Memory B cell (primary cell): ENCODE data around the gene EIF2B5.
"Not testable (repeated sequence)": the region's sequence is repeated elsewhere in the genome, so short reads cannot be mapped to it uniquely, and the experiment has no call there.

Experiments used
- ATAC-seq: fragments of 150-1000 bp; cut with Tn5 transposase; 2 replicates; pipeline ENCODE4 v1.10.0; 2021; ENCODE audit warnings: low read depth, mild to moderate bottlenecking, moderate library complexity
- DNase-seq, 2 donors: peaks; one replicate each; pipeline ENCODE4 v3.0.0; 2022; ENCODE audit warnings: low spot score in 2 of 2
- H3K27ac Mint-ChIP-seq: one replicate; pipeline ENCODE4 v1.8.0; 2022; ENCODE audit warnings: mild to moderate bottlenecking, moderate library complexity, mixed read lengths
- H3K27me3 Mint-ChIP-seq: one replicate; pipeline ENCODE4 v1.8.0; 2022; ENCODE audit warnings: mixed read lengths
- H3K36me3 Mint-ChIP-seq: one replicate; pipeline ENCODE4 v1.8.0; 2022; ENCODE audit warnings: mild to moderate bottlenecking, mixed read lengths
- H3K4me1 Mint-ChIP-seq: one replicate; pipeline ENCODE4 v1.8.0; 2022; ENCODE audit warnings: mixed read lengths
- H3K4me3 Mint-ChIP-seq: one replicate; pipeline ENCODE4 v1.8.0; 2022; ENCODE audit warnings: mild to moderate bottlenecking, moderate library complexity, mixed read lengths
- H3K9me3 Mint-ChIP-seq: one replicate; pipeline ENCODE4 v1.8.0; 2022; ENCODE audit warnings: mixed read lengths

EIF2B5 gene

GRCh38 chr3:184155644-184156521, 20.7 kb downstream of the EIF2B5 start:
- Mint-ChIP-seq H3K27ac (peak overlapping the region; percentile 70), H3K4me3 (peak overlapping the region; percentile 96), H3K4me1 (peaks cover 21% of the 10 kb centered on the region), H3K9me3 (no peaks in the 10 kb centered on the region), H3K27me3 (no peaks in the 10 kb centered on the region), H3K36me3 (no peaks in the 10 kb centered on the region)
- DNase-seq = peak in 1 of 2 donors; percentile 44
- peak; percentile 59 for ATAC-seq

GRCh38 chr3:184156522-184156955, 21.4 kb downstream of the EIF2B5 start:
- H3K4me1 Mint-ChIP-seq = peaks cover 24% of the 10 kb centered on the region
- DNase-seq (no peak), ATAC-seq (no peak)
- H3K9me3 Mint-ChIP-seq = no peaks in the 10 kb centered on the region
- H3K4me3 Mint-ChIP-seq = peak overlapping the region; percentile 96
- H3K27me3 Mint-ChIP-seq = no peaks in the 10 kb centered on the region
- peak overlapping the region; percentile 70 for H3K27ac Mint-ChIP-seq
- H3K36me3 Mint-ChIP-seq = peaks cover 2% of the 10 kb centered on the region

- H3K4me3 Mint-ChIP-seq = peak overlapping the region; percentile 96
- peak overlapping the region; percentile 39 for H3K27ac Mint-ChIP-seq
- H3K36me3 Mint-ChIP-seq = peaks cover 4% of the 10 kb centered on the region
Observed at GRCh38 chr3:184157206-184157605, 22.0 kb downstream of the EIF2B5 start.

GRCh38 chr3:184158404-184158803, 23.2 kb downstream of the EIF2B5 start:
- DNase-seq (no peak), ATAC-seq (no peak)
- Mint-ChIP-seq H3K4me1 (peaks cover 31% of the 10 kb centered on the region), H3K9me3 (no peaks in the 10 kb centered on the region), H3K27me3 (no peaks in the 10 kb centered on the region), H3K4me3 (no peak overlapping the region), H3K36me3 (peaks cover 6% of the 10 kb centered on the region), H3K27ac (no peak overlapping the region)

More at GRCh38 chr3:184157206-184157605, 22.0 kb downstream of the EIF2B5 start:
- DNase-seq = no peak
- no peaks in the 10 kb centered on the region for H3K27me3 Mint-ChIP-seq
- no peak for ATAC-seq
- H3K9me3 Mint-ChIP-seq = no peaks in the 10 kb centered on the region
- H3K4me1 Mint-ChIP-seq = peaks cover 26% of the 10 kb centered on the region

- Mint-ChIP-seq H3K9me3 (no peaks in the 10 kb centered on the region), H3K27me3 (no peaks in the 10 kb centered on the region), H3K27ac (no peak overlapping the region), H3K4me3 (no peak overlapping the region), H3K36me3 (peaks cover 15% of the 10 kb centered on the region), H3K4me1 (peaks cover 31% of the 10 kb centered on the region)
- no peak for DNase-seq
- ATAC-seq = no peak
Observed at GRCh38 chr3:184160456-184160855, 25.3 kb downstream of the EIF2B5 start.

- H3K4me1 Mint-ChIP-seq = peaks cover 18% of the 10 kb centered on the region
- ATAC-seq, H3K9me3 Mint-ChIP-seq, H3K27ac Mint-ChIP-seq, DNase-seq, H3K27me3 Mint-ChIP-seq, H3K4me3 Mint-ChIP-seq: not testable (repeated sequence)
- H3K36me3 Mint-ChIP-seq = peaks cover 24% of the 10 kb centered on the region
Observed at GRCh38 chr3:184162571-184163070, 27.5 kb downstream of the EIF2B5 start.

GRCh38 chr3:184164648-184165330, 29.6 kb downstream of the EIF2B5 start:
- H3K27me3 Mint-ChIP-seq = no peaks in the 10 kb centered on the region
- no peak for DNase-seq
- no peak overlapping the region for H3K27ac Mint-ChIP-seq
- no peak overlapping the region for H3K4me3 Mint-ChIP-seq
- H3K9me3 Mint-ChIP-seq = no peaks in the 10 kb centered on the region
- no peak for ATAC-seq
- H3K4me1 Mint-ChIP-seq = peaks cover 15% of the 10 kb centered on the region
- H3K36me3 Mint-ChIP-seq = peaks cover 29% of the 10 kb centered on the region

- H3K36me3 Mint-ChIP-seq = peaks cover 29% of the 10 kb centered on the region
- no peak overlapping the region for H3K4me3 Mint-ChIP-seq
- no peaks in the 10 kb centered on the region for H3K27me3 Mint-ChIP-seq
- DNase-seq (no peak), ATAC-seq (no peak)
- no peaks in the 10 kb centered on the region for H3K9me3 Mint-ChIP-seq
- no peak overlapping the region for H3K27ac Mint-ChIP-seq
- H3K4me1 Mint-ChIP-seq = peaks cover 10% of the 10 kb centered on the region
Observed at GRCh38 chr3:184165543-184165942, 30.4 kb downstream of the EIF2B5 start.

- ATAC-seq (no peak), DNase-seq (no peak)
- Mint-ChIP-seq H3K4me3 (no peak overlapping the region), H3K27ac (no peak overlapping the region), H3K36me3 (peaks cover 32% of the 10 kb centered on the region), H3K27me3 (no peaks in the 10 kb centered on the region), H3K4me1 (peaks cover 5% of the 10 kb centered on the region), H3K9me3 (no peaks in the 10 kb centered on the region)
Observed at GRCh38 chr3:184166671-184167070, 31.5 kb downstream of the EIF2B5 start.

GRCh38 chr3:184167786-184168185, 32.6 kb downstream of the EIF2B5 start:
- Mint-ChIP-seq H3K4me1 (peaks cover 2% of the 10 kb centered on the region), H3K27me3 (no peaks in the 10 kb centered on the region), H3K36me3 (peaks cover 30% of the 10 kb centered on the region), H3K9me3 (no peaks in the 10 kb centered on the region), H3K27ac (no peak overlapping the region), H3K4me3 (no peak overlapping the region)
- no peak for ATAC-seq
- no peak for DNase-seq

- no peaks in the 10 kb centered on the region for H3K27me3 Mint-ChIP-seq
- no peak overlapping the region for H3K4me3 Mint-ChIP-seq
- no peaks in the 10 kb centered on the region for H3K9me3 Mint-ChIP-seq
- H3K4me1 Mint-ChIP-seq = peaks cover 2% of the 10 kb centered on the region
- DNase-seq (no peak), ATAC-seq (no peak)
- H3K36me3 Mint-ChIP-seq = peaks cover 34% of the 10 kb centered on the region
- H3K27ac Mint-ChIP-seq = no peak overlapping the region
Observed at GRCh38 chr3:184168363-184169120, 33.4 kb downstream of the EIF2B5 start.

- no peak overlapping the region for H3K4me3 Mint-ChIP-seq
- H3K36me3 Mint-ChIP-seq = peaks cover 24% of the 10 kb centered on the region
- ATAC-seq (no peak), DNase-seq (no peak)
- no peak overlapping the region for H3K27ac Mint-ChIP-seq
- H3K4me1 Mint-ChIP-seq = peaks cover 2% of the 10 kb centered on the region
- H3K27me3 Mint-ChIP-seq = no peaks in the 10 kb centered on the region
- H3K9me3 Mint-ChIP-seq = no peaks in the 10 kb centered on the region
Observed at GRCh38 chr3:184169896-184170875, 35.0 kb downstream of the EIF2B5 start.

GRCh38 chr3:184171562-184171961, 36.4 kb downstream of the EIF2B5 start:
- Mint-ChIP-seq H3K36me3 (peaks cover 23% of the 10 kb centered on the region), H3K9me3 (no peaks in the 10 kb centered on the region), H3K4me3 (no peak overlapping the region), H3K27ac (no peak overlapping the region), H3K4me1 (peaks cover 12% of the 10 kb centered on the region), H3K27me3 (no peaks in the 10 kb centered on the region)
- DNase-seq (no peak), ATAC-seq (no peak)
